Activated naive CD4-positive, alpha-beta T cell treated with anti-CD3 and anti-CD28 coated beads for 36 hours (primary cell): ENCODE measurements around the gene ABCC5. TPM values are rescaled to one million over a fixed set of nuclear protein-coding genes. Genes with fewer than 3 reads are reported as not detected.

ENCODE experiments used
- CTCF ChIA-PET: fragments of 350-600 bp; sonication (Branson Sonifier 250); formaldehyde crosslinking; loops from one replicate; lab custom pipeline; 2021; ENCODE audit warnings: antibody characterized with exemption; lab: Charles Lee
- DNase-seq: peaks from one replicate; pipeline ENCODE4 v3.0.0-alpha.2; 2020
- H3K27ac Mint-ChIP-seq: one replicate; pipeline ENCODE4 v1.8.0; 2021; ENCODE audit warnings: mild to moderate bottlenecking, mixed read lengths
- H3K27me3 Mint-ChIP-seq: one replicate; pipeline ENCODE4 v1.8.0; 2021; ENCODE audit warnings: low read depth, mixed read lengths
- H3K36me3 Mint-ChIP-seq: one replicate; pipeline ENCODE4 v1.8.0; 2021; ENCODE audit warnings: low read depth, mixed read lengths
- H3K4me1 Mint-ChIP-seq: one replicate; pipeline ENCODE4 v1.8.0; 2021; ENCODE audit warnings: low read depth, mixed read lengths
- H3K4me3 Mint-ChIP-seq: one replicate; pipeline ENCODE4 v1.8.0; 2021; ENCODE audit warnings: mild to moderate bottlenecking, moderate library complexity, mixed read lengths
- H3K9me3 Mint-ChIP-seq: one replicate; pipeline ENCODE4 v1.8.0; 2021; ENCODE audit warnings: mixed read lengths
- intact Hi-C: fragments of 100-400 bp; cut with micrococcal nuclease; formaldehyde crosslinking; loops from one replicate; pipeline ENCODE4 v1.15.1; 2023
- total RNA-seq, 2 experiments: library from RNA; stranded (reverse); gene quantifications; one replicate each; pipeline ENCODE4 v1.2.3, GENCODE V29; 2021

The ABCC5 gene
- total RNA-seq, 2 experiments from 2014 or later: 11.2 to 12.0 TPM

DNA sequence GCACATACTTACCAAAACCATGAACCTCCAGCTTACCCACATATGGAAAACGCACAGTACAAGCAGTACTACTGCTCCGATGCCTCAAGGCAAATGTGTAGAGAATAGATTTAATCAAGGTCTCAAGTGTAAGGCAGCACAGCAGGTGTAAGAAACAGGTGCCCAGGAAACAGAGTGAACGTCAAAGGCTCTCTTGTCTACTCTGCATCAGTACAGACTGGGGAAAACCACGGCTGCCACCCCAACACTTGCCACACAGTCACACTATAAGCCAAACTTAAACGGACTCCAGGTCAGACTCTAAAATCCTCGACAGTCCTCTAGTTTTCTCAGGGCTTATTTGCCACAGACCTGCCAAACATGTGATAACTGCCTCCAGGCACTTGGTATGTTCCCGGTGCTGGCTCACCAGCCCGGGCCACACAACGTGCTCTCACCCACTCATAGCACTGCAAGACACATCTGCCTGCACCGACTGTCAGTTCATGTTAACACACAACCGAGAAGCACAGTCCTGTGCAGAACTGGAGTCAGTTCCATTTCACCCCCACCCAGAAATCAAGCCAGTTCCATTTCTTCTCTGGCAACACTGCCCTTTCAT, 30.6 kb downstream of the ABCC5 start:
- Mint-ChIP-seq H3K9me3 (no peaks in the 10 kb centered on the region), H3K27ac (no peak overlapping the region), H3K4me3 (no peak overlapping the region), H3K4me1 (no peaks in the 10 kb centered on the region), H3K36me3 (peaks cover 15% of the 10 kb centered on the region), H3K27me3 (no peaks in the 10 kb centered on the region)
- DNase-seq: no peak
- intact Hi-C loops: no loop called here
- CTCF ChIA-PET: interaction anchor here (1.1 kb wide), 1 partner anchor 88 kb away, joined by 3 read pairs; no protein-coding TSS in a partner anchor

DNA sequence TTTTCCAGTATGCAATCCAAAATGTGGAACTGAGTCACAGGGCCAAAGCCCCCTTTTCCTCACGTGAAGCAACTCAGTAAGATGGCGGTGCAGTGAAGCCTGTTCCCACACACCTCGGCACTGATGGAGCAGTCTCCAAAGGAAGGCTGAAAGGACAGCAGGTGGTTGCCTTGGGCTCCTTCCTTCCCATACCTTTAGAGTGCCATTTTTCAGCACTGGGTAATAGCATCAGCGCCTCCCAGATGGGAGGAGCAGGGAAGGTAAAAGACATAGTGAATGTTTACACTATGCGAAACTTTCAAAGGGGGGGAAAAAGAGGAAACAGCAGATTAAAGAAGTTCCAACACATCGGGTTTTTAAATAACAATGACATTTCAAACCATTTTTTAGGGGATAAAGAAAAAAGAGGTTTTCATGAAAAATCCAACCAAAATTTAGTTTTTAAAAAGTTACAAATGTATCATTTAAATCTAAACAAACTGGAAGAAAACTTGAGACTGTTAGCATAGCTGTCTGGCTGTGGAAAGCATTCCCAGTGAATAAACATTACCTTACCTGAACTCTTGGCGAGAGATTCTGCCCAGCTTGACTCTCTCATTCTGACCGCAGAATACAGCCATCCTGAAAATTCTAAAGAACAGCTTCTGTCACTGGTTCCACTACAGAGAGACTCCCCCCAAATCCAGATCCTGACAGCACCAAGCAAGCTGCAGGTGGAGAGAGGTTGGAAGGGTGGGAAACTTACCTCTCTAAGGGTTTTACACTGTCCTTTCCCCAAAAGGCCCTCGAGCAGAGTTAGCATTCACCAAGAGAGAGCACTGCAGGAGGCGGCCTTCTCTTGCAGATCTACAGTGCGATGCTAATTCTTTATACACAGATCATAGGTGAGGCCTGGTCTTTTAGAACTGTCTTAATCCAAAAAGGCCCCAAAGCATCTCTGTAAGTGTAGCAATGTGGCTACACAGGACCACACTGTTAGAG, 32.6 kb downstream of the ABCC5 start:
- Mint-ChIP-seq H3K36me3 (peaks cover 15% of the 10 kb centered on the region), H3K27ac (no peak overlapping the region), H3K4me3 (no peak overlapping the region), H3K27me3 (no peaks in the 10 kb centered on the region), H3K9me3 (no peaks in the 10 kb centered on the region), H3K4me1 (no peaks in the 10 kb centered on the region)
- CTCF ChIA-PET: no interaction called here
- no peak for DNase-seq
- intact Hi-C loops: no loop called here

DNA sequence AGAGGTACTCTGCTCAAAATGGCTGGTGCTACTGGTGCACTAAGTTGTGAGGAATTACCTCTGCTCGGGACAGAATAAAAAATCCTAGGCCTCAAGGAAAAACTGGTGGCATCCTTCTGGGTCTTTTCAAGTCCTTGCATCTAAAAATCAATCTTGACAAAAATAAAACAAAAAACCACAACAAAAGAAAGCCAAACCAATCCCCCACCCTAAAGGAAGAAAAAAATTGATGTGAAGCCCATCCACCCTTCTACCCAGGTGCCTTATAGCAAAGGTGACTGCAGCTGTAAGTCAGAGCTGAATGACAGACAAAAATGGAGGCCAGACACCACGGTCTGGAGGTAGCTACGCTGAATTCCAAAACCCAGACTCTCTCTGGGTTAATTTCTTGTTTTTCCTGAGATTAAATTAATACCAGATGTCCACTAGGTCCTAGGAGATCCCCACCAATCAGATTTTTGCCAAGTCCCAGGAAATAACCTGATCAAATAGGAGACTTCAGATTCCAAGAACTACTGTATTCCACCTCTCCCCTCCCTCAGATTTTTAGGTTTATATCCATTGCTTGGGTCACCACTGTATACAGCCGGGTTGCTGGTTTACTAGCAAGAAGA, 33.5 kb downstream of the ABCC5 start:
- intact Hi-C loops: no loop called here
- no peaks in the 10 kb centered on the region for H3K4me1 Mint-ChIP-seq
- no peak for DNase-seq
- CTCF ChIA-PET: no interaction called here
- no peaks in the 10 kb centered on the region for H3K9me3 Mint-ChIP-seq
- no peaks in the 10 kb centered on the region for H3K27me3 Mint-ChIP-seq
- no peak overlapping the region for H3K27ac Mint-ChIP-seq
- H3K4me3 Mint-ChIP-seq: no peak overlapping the region
- peaks cover 15% of the 10 kb centered on the region for H3K36me3 Mint-ChIP-seq

DNA sequence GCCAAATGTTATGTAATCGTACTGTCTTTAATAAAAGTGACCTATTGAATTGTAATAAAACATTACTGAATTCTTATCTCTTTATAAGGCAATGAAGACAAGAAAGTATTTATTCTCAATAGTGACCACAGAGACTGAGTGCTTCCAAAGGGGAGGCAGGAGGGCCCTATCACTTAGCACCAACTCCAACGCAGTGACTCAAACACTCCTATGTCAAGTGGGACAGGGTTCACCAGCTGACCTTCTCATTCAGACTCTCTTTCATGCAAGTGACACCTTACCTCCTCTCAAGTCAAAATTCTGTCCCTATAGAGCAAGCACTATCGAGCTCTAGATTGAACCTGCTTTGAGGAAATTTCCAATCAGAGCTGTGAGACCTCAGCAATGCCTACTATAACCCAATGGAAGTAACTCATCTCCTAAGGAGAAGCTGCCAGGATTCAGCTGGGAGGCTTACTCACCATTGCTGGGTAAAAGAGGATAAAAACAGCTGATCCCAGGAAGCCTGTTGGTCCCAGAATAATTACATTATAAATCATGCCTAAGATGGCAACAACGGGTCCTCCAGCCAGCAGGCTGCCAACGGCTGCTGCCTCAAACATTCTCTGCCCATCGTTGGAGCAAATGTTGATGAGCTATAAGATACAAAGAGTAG, 35.6 kb downstream of the ABCC5 start:
- CTCF ChIA-PET: no interaction called here
- intact Hi-C loops: no loop called here
- H3K9me3 Mint-ChIP-seq: no peaks in the 10 kb centered on the region

DNA sequence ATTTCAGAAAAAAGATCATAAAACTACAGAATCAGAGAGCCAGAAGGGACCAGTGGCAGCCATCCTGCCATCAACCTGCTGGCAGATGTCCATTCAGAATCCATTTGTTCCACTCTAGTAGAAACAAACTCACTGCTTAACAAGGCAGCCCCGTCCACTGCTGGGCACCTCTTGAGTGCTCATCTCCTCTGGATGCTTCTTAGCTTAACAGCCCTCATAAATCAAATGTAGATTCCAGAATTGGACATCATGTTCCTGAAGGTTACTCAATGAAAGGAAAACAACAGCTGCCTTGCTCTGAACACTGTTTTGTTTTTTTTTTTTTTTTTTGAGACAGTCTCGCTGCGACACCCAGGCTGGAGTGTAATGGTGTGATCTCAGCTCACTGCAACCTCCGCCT, 37.3 kb downstream of the ABCC5 start:
- Mint-ChIP-seq H3K27me3 (no peaks in the 10 kb centered on the region), H3K27ac (no peak overlapping the region), H3K36me3 (peaks cover 3% of the 10 kb centered on the region), H3K4me1 (no peaks in the 10 kb centered on the region), H3K4me3 (no peak overlapping the region), H3K9me3 (no peaks in the 10 kb centered on the region)
- DNase-seq: no peak
- CTCF ChIA-PET: no interaction called here
- intact Hi-C loops: no loop called here

More for the DNA sequence above, 35.6 kb downstream of the ABCC5 start:
- no peak for DNase-seq
- Mint-ChIP-seq H3K36me3 (no peaks in the 10 kb centered on the region), H3K4me3 (no peak overlapping the region), H3K27ac (no peak overlapping the region), H3K4me1 (no peaks in the 10 kb centered on the region), H3K27me3 (no peaks in the 10 kb centered on the region)

DNA sequence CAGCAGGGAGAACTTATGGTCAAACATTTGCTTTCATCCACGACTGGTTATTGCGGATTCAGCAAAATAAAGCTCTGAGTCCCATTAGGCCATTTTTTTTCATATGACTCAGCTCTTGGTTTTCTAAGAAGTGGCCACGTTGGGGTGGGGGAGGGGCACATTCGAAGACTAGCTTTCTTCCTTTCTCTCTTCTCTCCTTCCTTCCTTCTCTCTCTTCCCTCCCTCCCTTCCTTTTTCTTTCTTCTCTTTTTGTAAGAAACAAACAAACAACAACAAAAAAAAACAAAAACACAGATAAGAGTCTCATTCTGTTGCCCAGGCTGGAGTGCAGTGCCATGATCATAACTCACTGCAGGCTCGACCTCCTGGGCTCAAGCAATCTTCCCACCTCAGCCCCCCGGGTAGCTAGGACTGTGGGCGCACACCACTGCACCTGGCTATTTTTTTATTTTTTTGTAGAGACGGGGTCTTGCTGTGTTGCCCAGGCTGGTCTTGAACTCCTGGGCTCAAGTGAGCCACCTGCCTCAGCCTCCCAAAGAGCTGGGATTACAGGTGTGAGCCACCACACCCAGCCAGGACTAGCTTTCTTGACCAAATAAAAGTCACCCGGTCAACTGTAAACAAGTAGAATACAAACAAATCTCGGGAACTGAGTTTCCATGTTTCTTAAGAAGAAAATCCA, 41.6 kb downstream of the ABCC5 start:
- DNase-seq: no peak
- no peak overlapping the region for H3K27ac Mint-ChIP-seq
- H3K4me3 Mint-ChIP-seq: no peak overlapping the region
- H3K36me3 Mint-ChIP-seq: peaks cover 3% of the 10 kb centered on the region
- no peaks in the 10 kb centered on the region for H3K9me3 Mint-ChIP-seq
- CTCF ChIA-PET: interaction anchor here (0.6 to 0.7 kb wide), 2 partner anchors 227 to 311 kb away, joined by 5 to 8 read pairs; no protein-coding TSS in a partner anchor
- intact Hi-C loops: no loop called here
- no peaks in the 10 kb centered on the region for H3K27me3 Mint-ChIP-seq
- no peaks in the 10 kb centered on the region for H3K4me1 Mint-ChIP-seq

DNA sequence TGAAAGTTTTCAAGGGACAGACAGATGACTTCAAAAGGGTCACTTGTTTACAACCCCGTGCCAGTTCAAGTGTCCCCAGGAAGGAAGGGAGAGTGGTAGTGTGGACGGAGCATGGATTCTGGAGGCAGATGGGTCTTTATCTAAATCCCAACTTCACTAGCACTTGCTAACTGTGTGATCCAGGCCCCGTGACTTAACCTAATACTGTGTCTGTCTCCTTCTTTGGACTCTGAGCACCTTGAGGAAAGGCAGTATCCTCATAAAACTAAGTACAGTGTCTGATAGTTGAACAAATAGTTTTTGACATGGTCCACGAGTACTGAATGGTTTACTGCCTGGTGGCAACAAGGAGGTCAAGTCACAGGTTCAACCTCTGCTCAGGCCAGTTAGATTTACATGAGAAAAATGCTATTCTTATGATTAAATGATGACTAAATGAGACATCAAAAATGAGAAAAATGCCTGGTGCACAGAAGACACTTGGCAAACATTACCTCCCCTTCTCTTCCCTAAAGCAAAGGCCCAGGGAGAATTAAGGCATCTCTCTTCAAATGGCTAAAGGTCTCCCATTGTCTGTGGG, 48.9 kb downstream of the ABCC5 start:
- DNase-seq: no peak
- Mint-ChIP-seq H3K27me3 (no peaks in the 10 kb centered on the region), H3K27ac (no peak overlapping the region), H3K4me1 (no peaks in the 10 kb centered on the region), H3K9me3 (no peaks in the 10 kb centered on the region), H3K36me3 (peaks cover 4% of the 10 kb centered on the region), H3K4me3 (no peak overlapping the region)
- CTCF ChIA-PET: no interaction called here
- intact Hi-C loops: no loop called here

DNA sequence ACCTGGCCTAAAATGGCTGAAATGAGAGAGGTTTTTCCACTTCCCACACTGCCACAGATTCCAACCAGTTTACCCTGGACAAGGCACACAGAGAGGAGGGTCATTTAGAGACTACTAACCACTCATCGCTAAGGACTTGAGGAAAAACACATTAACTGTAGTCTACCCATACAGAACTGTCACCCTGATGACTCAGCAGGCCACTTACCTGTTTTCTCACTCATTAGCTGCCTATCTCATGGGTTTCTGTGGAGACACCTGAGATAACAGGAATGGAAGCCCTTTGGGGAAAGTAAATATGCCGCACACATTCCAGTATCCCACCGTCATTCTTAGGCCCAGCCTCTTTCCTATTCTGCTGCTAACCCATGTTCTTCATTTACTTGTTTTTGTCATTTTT, 50.0 kb downstream of the ABCC5 start:
- CTCF ChIA-PET: interaction anchor here (0.5 kb wide), 1 partner anchor 31 kb away, joined by 3 read pairs; no protein-coding TSS in a partner anchor
- no peak for DNase-seq
- Mint-ChIP-seq H3K36me3 (peaks cover 4% of the 10 kb centered on the region), H3K27ac (no peak overlapping the region), H3K27me3 (no peaks in the 10 kb centered on the region), H3K4me1 (no peaks in the 10 kb centered on the region), H3K4me3 (no peak overlapping the region), H3K9me3 (no peaks in the 10 kb centered on the region)
- intact Hi-C loops: no loop called here

DNA sequence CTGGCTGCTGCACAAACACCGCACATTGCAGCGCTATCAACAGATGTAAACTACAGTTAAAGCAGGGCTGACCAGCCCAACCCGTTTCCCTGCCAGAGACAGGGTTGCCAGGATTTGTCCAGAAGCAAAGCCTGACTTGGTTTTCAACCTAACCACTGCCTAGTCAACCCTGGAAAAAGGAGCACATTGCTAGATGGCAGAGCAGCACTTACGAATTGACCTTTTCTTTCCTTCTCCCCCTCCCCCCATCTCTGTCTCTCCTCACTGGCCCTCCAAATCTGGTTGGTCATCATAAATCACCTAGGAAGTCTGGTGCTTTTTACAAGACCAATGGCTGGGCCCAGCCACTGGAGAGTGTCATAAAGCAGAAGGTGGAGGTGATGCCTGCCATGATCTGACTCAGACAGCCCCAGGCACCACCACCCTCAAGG, 51.3 kb downstream of the ABCC5 start:
- Mint-ChIP-seq H3K4me3 (no peak overlapping the region), H3K27me3 (no peaks in the 10 kb centered on the region), H3K4me1 (no peaks in the 10 kb centered on the region), H3K27ac (no peak overlapping the region), H3K36me3 (peaks cover 4% of the 10 kb centered on the region), H3K9me3 (no peaks in the 10 kb centered on the region)
- intact Hi-C loops: no loop called here
- no peak for DNase-seq
- CTCF ChIA-PET: no interaction called here

DNA sequence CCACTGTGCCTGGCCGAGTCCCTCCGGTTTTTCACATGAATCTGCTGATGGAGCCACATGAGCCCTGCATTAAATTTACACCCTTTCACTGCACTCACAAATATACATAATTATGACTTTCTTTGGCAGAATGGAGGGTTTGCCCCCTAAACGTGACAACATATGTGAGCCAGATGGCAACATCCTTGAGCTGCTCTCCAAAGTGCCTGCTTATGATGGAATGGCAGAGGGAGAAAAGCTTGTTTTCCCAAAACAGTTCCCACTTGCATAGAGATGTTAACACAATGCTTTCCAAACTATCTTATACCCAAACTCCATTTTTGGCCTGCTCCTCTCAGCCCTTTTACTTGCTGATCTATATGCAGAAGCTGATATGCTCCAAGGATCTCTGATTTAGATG, 54.9 kb downstream of the ABCC5 start:
- no peak for DNase-seq
- peaks cover 7% of the 10 kb centered on the region for H3K36me3 Mint-ChIP-seq
- H3K27ac Mint-ChIP-seq: no peak overlapping the region
- CTCF ChIA-PET: no interaction called here
- intact Hi-C loops: no loop called here
- H3K9me3 Mint-ChIP-seq: no peaks in the 10 kb centered on the region
- no peak overlapping the region for H3K4me3 Mint-ChIP-seq
- no peaks in the 10 kb centered on the region for H3K27me3 Mint-ChIP-seq
- H3K4me1 Mint-ChIP-seq: no peaks in the 10 kb centered on the region

DNA sequence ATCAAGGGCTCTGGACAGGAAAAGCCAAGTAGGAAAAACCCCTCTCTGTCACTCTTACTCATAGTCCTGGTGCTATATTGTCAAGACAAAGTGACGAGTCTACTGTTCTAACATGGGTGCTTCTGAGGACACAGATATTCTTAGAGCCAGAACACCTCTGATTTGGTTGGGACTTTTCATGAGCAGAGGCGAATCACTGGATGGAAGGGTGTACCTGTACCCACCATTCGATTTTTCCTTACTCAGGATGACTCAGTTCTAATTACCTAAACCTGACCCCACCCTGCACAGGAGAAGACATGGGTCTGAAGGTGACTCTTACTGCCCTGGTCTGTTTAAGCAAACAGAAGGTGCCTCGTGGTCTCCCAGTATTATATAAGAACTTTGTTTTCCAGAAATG, 58.5 kb downstream of the ABCC5 start:
- intact Hi-C loops: no loop called here
- Mint-ChIP-seq H3K4me1 (no peaks in the 10 kb centered on the region), H3K27ac (peak overlapping the region; percentile 17), H3K9me3 (no peaks in the 10 kb centered on the region), H3K4me3 (no peak overlapping the region), H3K27me3 (no peaks in the 10 kb centered on the region), H3K36me3 (peaks cover 3% of the 10 kb centered on the region)
- CTCF ChIA-PET: no interaction called here
- no peak for DNase-seq
